T follicular helper cell (primary cell): ENCODE data around the gene FGF8.

Experiments used
- DNase-seq: peaks from one replicate; pipeline ENCODE4 v3.0.0-alpha.2; 2020; ENCODE audit warnings: low read depth

Gene FGF8

GRCh38 chr10:101725296-101726114, 50.4 kb downstream of the FGF8 start:
- DNase-seq = no peak

GRCh38 chr10:101724446-101724845, 51.5 kb downstream of the FGF8 start:
- DNase-seq = no peak

- DNase-seq = no peak
These were observed 52.7 kb downstream of the FGF8 start for GRCh38 chr10:101723176-101723575.

GRCh38 chr10:101721806-101722205, 54.1 kb downstream of the FGF8 start:
- DNase-seq = no peak

- no peak for DNase-seq
These were observed 55.2 kb downstream of the FGF8 start for GRCh38 chr10:101720606-101721230.
